GM12874 (cell line): ENCODE results near the gene ZC3HAV1L.

ENCODE experiments used
- CTCF ChIP-seq: IDR thresholded peaks from 2 replicates; pipeline ENCODE4 v1.5.1; 2011; ENCODE audit warnings: low read depth, mild to moderate bottlenecking, control low read depth, low read length, moderate library complexity; ENCODE audit not compliant: insufficient read depth

Gene ZC3HAV1L

DNA sequence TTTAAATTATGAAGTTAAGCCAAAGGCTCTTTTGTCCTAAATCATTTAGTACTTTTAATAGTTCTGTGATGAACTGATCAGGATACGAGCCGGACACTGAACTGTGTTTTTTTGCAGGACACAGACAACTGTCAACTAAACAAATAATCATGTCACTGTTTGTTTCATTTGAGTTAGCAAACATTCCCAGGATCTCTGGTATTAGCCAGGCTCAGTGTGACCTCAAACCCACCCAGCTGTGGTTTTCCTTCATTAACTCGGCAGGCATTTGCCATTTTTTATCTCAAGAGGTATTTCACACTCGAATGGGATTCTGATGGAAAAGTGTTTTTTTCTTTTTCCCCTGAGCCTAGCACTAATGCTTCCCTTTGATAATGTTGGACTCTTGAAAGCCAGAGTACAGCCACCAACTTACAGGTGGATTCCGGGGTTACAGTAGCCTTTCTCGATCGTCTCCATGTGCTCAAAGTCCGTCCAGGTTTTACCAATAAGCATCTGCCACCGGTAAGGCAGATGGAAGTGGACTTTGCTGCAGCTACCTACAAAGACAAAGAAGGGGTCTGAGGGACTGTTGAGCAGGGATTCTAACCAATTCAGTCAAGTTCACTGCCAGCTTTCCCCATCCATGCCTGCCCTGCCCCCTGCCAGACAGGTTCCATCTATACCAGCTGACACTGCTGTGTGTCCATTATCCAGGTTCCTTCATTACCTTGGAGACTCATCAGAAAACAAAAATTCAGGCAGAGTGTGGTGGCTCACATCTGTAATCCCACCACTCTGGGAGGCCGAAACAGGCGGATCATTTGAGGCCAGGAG is 40.2 kb upstream of the ZC3HAV1L start:
- no peak for TF ChIP-seq CTCF

DNA sequence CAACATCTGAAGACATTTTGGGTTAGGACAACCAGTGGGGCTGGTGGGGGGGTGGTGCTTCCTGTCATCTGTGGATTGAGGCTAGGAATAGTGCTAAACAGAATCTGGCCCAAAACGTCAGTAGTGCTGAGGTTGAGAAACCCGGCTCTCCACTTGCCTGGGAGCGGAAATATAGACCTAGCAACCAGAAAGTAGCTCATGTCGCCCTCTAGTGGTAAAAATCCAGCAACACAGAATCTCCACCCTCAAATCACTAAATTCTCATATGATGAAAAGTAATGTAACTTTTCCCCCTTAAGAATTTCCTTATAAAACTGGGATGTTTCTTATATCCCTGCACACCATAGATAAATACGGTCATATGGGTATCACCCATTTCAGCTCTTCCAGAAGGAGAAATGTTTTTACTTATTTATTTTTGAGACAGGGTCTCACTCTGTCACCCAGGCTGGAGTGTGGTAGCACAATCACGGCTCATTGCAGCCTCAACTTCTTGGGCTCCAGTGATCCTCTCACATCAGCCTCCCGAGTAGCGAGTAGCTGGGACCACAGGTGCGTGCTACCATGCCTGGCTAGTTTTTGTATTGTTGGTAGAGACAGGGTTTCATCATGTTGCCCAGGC is 39.3 kb upstream of the ZC3HAV1L start:
- peak; percentile 59 for TF ChIP-seq CTCF

DNA sequence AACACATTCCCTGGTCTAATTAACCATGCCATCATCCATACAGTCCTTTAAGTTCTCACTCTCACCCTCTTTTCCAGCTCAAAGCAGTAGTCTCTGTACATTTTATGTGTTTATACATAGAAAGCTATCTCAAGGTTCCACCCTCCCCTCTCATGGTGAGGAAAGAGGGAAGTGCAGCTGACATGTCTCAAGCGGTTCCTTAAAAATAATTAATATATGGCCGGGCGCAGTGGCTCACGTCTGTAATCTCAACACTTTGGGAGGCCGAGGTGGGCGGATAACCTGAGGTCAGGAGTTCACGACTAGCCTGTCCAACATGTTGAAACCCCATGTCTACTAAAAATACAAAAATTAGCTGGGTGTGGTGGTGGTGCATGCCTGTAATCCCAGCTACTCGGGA is 37.0 kb upstream of the ZC3HAV1L start:
- TF ChIP-seq CTCF: no peak

- no peak for TF ChIP-seq CTCF
Observed at GRCh38 chr7:139071680-139072079, 35.8 kb upstream of the ZC3HAV1L start.

- TF ChIP-seq CTCF: no peak
Observed at GRCh38 chr7:139068544-139069399, 32.9 kb upstream of the ZC3HAV1L start.

- TF ChIP-seq CTCF: no peak
Observed at GRCh38 chr7:139066315-139066714, 30.5 kb upstream of the ZC3HAV1L start.

DNA sequence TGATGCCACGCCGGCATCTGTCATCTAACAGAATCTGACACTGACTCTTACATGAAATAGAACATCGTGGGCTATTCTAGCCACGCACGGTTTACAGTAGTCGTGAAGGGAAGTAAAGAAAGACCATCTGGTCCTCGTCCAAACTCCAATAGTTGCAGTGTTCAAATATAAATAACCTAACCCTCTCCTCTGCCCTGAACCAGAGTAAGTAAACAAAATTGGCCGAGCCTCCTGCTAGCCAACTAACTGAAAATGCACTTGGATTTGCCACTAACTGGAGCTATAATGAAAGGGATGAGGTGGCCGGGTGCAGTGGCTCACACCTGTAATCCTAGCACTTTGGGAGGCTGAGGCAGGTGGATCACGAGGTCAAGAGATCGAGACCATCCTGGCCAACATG is 29.5 kb upstream of the ZC3HAV1L start:
- no peak for TF ChIP-seq CTCF
